Measurements from ENCODE around the gene KCNC4. TPM values are rescaled to one million over a fixed set of nuclear protein-coding genes. Genes with fewer than 3 reads are reported as not detected.

KCNC4 gene
- total and polyA plus RNA-seq, 12 donors, result 1.1 to 14.4 (median 9.3) TPM

DNA sequence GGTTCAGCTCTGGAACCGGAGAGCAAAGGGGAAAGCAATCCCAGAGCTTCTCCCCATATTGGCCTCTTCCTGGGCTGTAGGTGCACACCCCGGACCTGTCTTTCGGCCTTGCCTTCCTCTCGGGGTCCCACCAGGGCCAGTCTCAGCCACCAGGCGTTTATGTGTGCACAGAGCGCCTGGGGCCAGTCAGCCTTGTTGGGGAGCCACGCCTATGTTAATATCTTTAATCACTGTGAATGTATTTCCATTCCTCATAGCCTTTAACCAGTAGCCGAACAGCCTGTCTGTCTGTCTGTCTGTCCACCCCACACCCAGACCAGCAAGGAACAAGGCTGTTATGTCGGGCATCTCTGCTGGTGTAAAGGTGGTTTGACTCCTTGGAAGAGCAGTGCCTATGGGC, 18.8 kb downstream of the KCNC4 start:
- 88 to 93% (median 90%) methylated on average over 9 of the region's 9 CpGs for WGBS, 4 donors
- H3K27ac ChIP-seq, result peak overlapping the region in 1 of 5 donors; percentile 62
- no peaks in the 10 kb centered on the region for H3K4me1 ChIP-seq (replicated peaks in 1 of 2)
- DNase-seq, result no peak
- H3K9me3 ChIP-seq (replicated peaks in 1 of 3), result no peaks in the 10 kb centered on the region
- TF ChIP-seq, protein P1, sequence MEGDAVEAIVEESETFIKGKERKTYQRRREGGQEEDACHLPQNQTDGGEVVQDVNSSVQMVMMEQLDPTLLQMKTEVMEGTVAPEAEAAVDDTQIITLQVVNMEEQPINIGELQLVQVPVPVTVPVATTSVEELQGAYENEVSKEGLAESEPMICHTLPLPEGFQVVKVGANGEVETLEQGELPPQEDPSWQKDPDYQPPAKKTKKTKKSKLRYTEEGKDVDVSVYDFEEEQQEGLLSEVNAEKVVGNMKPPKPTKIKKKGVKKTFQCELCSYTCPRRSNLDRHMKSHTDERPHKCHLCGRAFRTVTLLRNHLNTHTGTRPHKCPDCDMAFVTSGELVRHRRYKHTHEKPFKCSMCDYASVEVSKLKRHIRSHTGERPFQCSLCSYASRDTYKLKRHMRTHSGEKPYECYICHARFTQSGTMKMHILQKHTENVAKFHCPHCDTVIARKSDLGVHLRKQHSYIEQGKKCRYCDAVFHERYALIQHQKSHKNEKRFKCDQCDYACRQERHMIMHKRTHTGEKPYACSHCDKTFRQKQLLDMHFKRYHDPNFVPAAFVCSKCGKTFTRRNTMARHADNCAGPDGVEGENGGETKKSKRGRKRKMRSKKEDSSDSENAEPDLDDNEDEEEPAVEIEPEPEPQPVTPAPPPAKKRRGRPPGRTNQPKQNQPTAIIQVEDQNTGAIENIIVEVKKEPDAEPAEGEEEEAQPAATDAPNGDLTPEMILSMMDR (IDR thresholded peaks at IDR 0.05), result no peak
- no peak for TF ChIP-seq POLR2A (IDR thresholded peaks at IDR 0.05)
- no peaks in the 10 kb centered on the region for H3K27me3 ChIP-seq
- peaks cover 0 to 3% of the 10 kb centered on the region in 2 donors for H3K36me3 ChIP-seq (replicated peaks in 1 of 2)
- no peak overlapping the region for H3K4me3 ChIP-seq
- intact Hi-C loops (cut with DNase I), result no loop called here

DNA sequence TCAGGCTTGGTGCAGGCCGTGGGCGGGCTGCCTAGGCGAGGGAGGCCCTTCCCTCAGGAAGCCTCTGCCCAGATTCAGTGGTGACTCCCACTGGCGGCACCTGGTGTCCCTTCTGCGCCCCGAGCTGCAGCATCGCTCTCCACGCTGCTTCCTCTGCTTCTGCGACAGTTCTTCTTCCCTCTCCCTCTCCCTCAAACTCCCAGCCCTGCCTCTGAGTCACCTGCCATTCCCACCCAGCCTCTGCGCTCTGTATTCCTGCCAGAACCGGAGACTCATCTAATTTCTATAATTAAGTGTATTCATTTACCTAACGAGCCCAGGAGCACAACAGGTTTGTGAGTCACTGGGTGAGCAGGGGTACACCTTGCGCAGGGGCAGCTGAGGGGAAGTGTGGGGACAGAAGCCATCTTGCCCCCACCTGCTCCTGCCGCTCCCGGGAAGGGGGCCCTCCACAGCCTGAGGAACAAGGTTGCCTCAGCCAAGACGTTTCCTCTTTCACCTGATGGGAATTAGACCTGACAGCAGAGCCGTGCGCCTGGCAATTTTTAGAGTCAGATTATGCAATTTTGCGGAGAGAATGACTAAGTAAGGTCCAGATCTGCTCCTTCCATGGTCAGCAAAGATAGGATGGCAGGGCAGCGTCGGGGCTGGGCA, 19.4 kb downstream of the KCNC4 start:
- no peak overlapping the region for H3K4me3 ChIP-seq
- peak in 1 of 7 donors; percentile 81 for DNase-seq
- H3K27me3 ChIP-seq, result no peaks in the 10 kb centered on the region
- 83 to 90% (median 86%) methylated on average over 21 of the region's 21 CpGs for WGBS, 4 donors
- H3K4me1 ChIP-seq (replicated peaks in 1 of 2), result no peaks in the 10 kb centered on the region
- no peaks in the 10 kb centered on the region for H3K36me3 ChIP-seq (replicated peaks in 1 of 2)
- peak overlapping the region in 1 of 5 donors; percentile 62 for H3K27ac ChIP-seq
- intact Hi-C loops (cut with DNase I), result no loop called here
- TF ChIP-seq, protein P1 (IDR thresholded peaks at IDR 0.05), result no peak
- no peak for TF ChIP-seq POLR2A (IDR thresholded peaks at IDR 0.05)
- no peaks in the 10 kb centered on the region for H3K9me3 ChIP-seq (replicated peaks in 1 of 3)

DNA sequence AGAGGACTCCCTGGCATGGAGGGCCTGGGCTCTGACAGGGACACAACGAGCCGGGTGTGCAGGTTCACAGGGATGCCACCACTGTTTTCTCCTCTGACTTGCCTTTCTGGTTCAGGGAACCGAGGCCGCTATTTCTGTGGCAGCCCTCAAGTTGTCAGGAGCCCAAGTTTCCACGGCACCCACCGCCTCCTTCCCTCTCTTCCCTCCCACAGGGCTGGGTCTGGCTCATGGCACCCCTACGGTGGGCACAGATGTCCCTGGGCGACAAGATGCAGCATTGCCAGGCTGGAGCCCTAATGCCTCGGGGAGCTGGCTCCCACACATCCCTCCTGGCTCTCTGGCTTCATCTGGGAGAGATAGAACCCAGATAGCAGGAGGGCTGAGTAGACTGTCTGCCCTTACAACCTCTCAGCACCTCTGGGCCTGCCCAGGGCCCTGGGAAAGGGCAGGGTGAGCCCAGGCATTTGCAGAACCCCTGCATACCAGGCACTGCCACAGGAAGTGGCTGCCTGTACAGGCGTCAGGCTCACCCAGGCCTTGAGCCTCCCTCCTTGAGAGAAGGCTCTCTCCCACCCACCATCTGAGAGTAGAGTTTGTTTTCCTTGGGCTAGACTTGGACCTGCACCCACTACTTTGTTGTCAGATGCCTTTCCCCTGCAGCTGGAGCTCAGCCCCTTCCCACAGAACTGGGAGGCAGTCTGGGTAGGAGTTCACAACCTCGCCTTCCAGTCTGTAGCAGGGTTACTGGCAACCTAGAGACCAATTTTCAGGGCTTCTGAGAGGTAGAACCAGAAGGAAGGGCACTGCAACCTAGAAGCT, 20.5 kb downstream of the KCNC4 start:
- no peak overlapping the region for H3K27ac ChIP-seq
- WGBS, 4 donors, result 82 to 91% (median 88%) methylated on average over 9 to 11 of the region's 11 CpGs
- intact Hi-C loops (cut with DNase I), result no loop called here
- no peaks in the 10 kb centered on the region for H3K27me3 ChIP-seq
- peaks cover 0 to 1% of the 10 kb centered on the region in 2 donors for H3K4me1 ChIP-seq (replicated peaks in 1 of 2)
- H3K36me3 ChIP-seq (replicated peaks in 1 of 2), result no peaks in the 10 kb centered on the region
- no peak overlapping the region for H3K4me3 ChIP-seq
- no peak for DNase-seq
- no peak for TF ChIP-seq POLR2A (IDR thresholded peaks at IDR 0.05)
- TF ChIP-seq, protein P1 (IDR thresholded peaks at IDR 0.05), result no peak
- H3K9me3 ChIP-seq (replicated peaks in 1 of 3), result no peaks in the 10 kb centered on the region

DNA sequence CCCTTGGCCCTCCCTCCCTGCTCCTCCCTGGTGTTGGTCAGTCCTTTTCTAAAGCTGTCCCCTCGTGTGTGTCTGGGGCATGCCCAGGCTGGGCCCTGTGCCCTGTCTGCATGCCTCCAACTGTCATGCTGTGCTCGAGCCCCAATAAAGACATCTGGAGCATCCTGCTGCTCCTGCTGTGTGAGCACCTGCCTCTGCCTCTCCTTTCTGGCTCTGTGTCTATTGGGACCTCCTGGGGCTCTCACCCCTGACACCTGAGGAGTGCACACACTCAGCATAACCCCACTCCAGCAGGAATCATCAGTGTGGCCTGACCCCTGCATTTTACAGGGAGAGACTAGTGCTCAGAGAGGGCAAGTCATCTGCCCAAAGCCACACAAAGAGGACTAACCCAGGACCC, 23.7 kb downstream of the KCNC4 start:
- H3K27me3 ChIP-seq, result no peaks in the 10 kb centered on the region
- no peak overlapping the region for H3K4me3 ChIP-seq
- H3K4me1 ChIP-seq (replicated peaks in 1 of 2), result peaks cover 0 to 8% of the 10 kb centered on the region in 2 donors
- WGBS, 4 donors, result 75 to 88% (median 80%) methylated on average over 2 of the region's 2 CpGs
- no peak for DNase-seq
- intact Hi-C loops (cut with DNase I), result no loop called here
- no peak overlapping the region for H3K27ac ChIP-seq
- H3K9me3 ChIP-seq (replicated peaks in 1 of 3), result no peaks in the 10 kb centered on the region
- TF ChIP-seq, protein P1 (IDR thresholded peaks at IDR 0.05), result no peak
- TF ChIP-seq POLR2A (IDR thresholded peaks at IDR 0.05), result no peak
- no peaks in the 10 kb centered on the region for H3K36me3 ChIP-seq (replicated peaks in 1 of 2)
